Chondrocyte (in vitro differentiated cells): Measurements from ENCODE around the gene EID2B. TPM values are rescaled to one million over a fixed set of nuclear protein-coding genes. Genes with fewer than 3 reads are reported as not detected.

Experiments
- DNase-seq: peaks from one replicate; pipeline ENCODE4 v3.0.0; 2021; ENCODE audit warnings: mixed read lengths, low spot score
- H3K27ac Mint-ChIP-seq: one replicate; pipeline ENCODE4 v1.8.0; 2021; ENCODE audit warnings: mild to moderate bottlenecking, moderate library complexity, mixed read lengths; ENCODE audit not compliant: unreplicated experiment
- H3K27me3 Mint-ChIP-seq: 2 replicates; pipeline ENCODE4 v1.8.0; 2021; ENCODE audit warnings: low read depth, mixed read lengths
- H3K36me3 Mint-ChIP-seq: 2 replicates; pipeline ENCODE4 v1.8.0; 2021; ENCODE audit warnings: low read depth, mixed read lengths
- H3K4me1 Mint-ChIP-seq: 2 replicates; pipeline ENCODE4 v1.8.0; 2021; ENCODE audit warnings: low read depth, mild to moderate bottlenecking, mixed read lengths
- H3K4me3 Mint-ChIP-seq: one replicate; pipeline ENCODE4 v1.8.0; 2021; ENCODE audit warnings: mild to moderate bottlenecking, moderate library complexity, mixed read lengths; ENCODE audit not compliant: unreplicated experiment
- H3K9me3 Mint-ChIP-seq: 2 replicates; pipeline ENCODE4 v1.8.0; 2021; ENCODE audit warnings: low read depth, mixed read lengths
- CTCF ChIP-seq: fragments of 200-600 bp; sonication (generic); IDR thresholded peaks from 2 replicates; pipeline ENCODE4 v1.5.0; 2021; ENCODE audit warnings: antibody characterized with exemption, mild to moderate bottlenecking, moderate library complexity
- total RNA-seq: library from RNA; stranded (reverse); gene quantifications from 3 replicates; pipeline ENCODE4 v1.2.1, GENCODE V29; 2021

The EID2B gene
- total RNA-seq, 1 donor from 2014 or later: 1.7 TPM

GRCh38 chr19:39533003-39533512 lies 406 bp upstream of the EID2B start:
- TF ChIP-seq CTCF: peak; percentile 37
- H3K27me3 Mint-ChIP-seq: no peaks in the 10 kb centered on the region
- no peak overlapping the region for H3K27ac Mint-ChIP-seq
- no peaks in the 10 kb centered on the region for H3K9me3 Mint-ChIP-seq
- peaks cover 1% of the 10 kb centered on the region for H3K36me3 Mint-ChIP-seq
- peaks cover 25% of the 10 kb centered on the region for H3K4me1 Mint-ChIP-seq
- H3K4me3 Mint-ChIP-seq: no peak overlapping the region
- DNase-seq: no peak

- peaks cover 1% of the 10 kb centered on the region for H3K36me3 Mint-ChIP-seq
- peak overlapping the region; percentile 92 for H3K27ac Mint-ChIP-seq
- H3K27me3 Mint-ChIP-seq: no peaks in the 10 kb centered on the region
- peak overlapping the region; percentile 95 for H3K4me3 Mint-ChIP-seq
- TF ChIP-seq CTCF: no peak
- peaks cover 21% of the 10 kb centered on the region for H3K4me1 Mint-ChIP-seq
- no peak for DNase-seq
- H3K9me3 Mint-ChIP-seq: no peaks in the 10 kb centered on the region
Observed at GRCh38 chr19:39531834-39532232, 819 bp downstream of the EID2B start.

- Mint-ChIP-seq H3K27me3 (no peaks in the 10 kb centered on the region), H3K9me3 (no peaks in the 10 kb centered on the region), H3K4me1 (peaks cover 3% of the 10 kb centered on the region), H3K27ac (no peak overlapping the region), H3K4me3 (no peak overlapping the region), H3K36me3 (no peaks in the 10 kb centered on the region)
- no peak for TF ChIP-seq CTCF
- DNase-seq: no peak
Observed at GRCh38 chr19:39525205-39525604, 7.4 kb downstream of the EID2B start.

- no peaks in the 10 kb centered on the region for H3K27me3 Mint-ChIP-seq
- no peak overlapping the region for H3K27ac Mint-ChIP-seq
- H3K4me1 Mint-ChIP-seq: peaks cover 3% of the 10 kb centered on the region
- no peaks in the 10 kb centered on the region for H3K9me3 Mint-ChIP-seq
- TF ChIP-seq CTCF: no peak
- no peak overlapping the region for H3K4me3 Mint-ChIP-seq
- no peaks in the 10 kb centered on the region for H3K36me3 Mint-ChIP-seq
- DNase-seq: no peak
Observed at GRCh38 chr19:39524495-39524894, 8.2 kb downstream of the EID2B start.

GRCh38 chr19:39520541-39521484 lies 11.8 kb downstream of the EID2B start:
- Mint-ChIP-seq H3K27me3 (peaks cover 16% of the 10 kb centered on the region), H3K36me3 (peaks cover 5% of the 10 kb centered on the region), H3K4me3 (no peak overlapping the region), H3K27ac (no peak overlapping the region), H3K4me1 (peaks cover 5% of the 10 kb centered on the region), H3K9me3 (no peaks in the 10 kb centered on the region)
- TF ChIP-seq CTCF: no peak
- DNase-seq: no peak
